Measurements from ENCODE around the gene DLG2.
"Not testable (repeated sequence)": the region's sequence is repeated elsewhere in the genome, so short reads cannot be mapped to it uniquely, and the experiment has no call there.

DLG2 gene

DNA sequence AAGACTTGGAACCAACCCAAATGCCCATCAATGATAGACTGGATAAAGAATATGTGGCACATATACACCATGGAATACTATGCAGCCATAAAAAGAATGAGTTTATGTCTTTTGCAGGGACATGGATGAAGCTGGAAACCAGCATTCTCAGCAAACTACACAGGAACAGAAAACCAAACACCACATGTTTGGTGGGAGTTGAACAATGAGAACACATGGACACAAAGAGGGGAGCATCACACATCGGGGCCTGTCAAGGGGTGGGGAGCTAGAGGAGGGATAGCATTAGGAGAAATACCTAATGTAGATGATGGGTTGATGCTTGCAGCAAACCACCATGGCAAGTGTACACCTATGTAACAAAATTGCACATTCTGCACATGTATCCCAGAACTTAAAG lies 397.4 kb downstream of the DLG2 start:
- not testable (repeated sequence) for DNase-seq (ENCODE audit: low read depth)

DNA sequence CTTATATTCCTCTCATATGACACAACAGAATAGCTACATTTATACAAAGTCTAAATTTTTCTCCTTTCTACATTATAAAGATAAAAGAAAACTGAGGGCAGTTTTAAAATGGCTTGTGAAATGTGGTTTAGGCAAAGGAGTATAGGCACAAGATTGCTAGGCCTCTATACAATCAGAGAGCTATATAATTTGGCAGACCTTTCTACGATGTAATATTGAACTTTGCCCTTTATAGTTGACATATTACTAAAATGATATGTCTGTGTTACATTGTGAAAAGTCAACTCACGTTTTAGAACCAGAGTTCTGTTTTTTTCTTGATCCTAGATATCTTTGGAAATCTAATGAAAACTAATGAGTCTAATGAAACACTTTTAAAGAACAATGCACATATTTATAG lies 430.2 kb downstream of the DLG2 start:
- DNase-seq (ENCODE audit: low read depth) = no peak

DNA sequence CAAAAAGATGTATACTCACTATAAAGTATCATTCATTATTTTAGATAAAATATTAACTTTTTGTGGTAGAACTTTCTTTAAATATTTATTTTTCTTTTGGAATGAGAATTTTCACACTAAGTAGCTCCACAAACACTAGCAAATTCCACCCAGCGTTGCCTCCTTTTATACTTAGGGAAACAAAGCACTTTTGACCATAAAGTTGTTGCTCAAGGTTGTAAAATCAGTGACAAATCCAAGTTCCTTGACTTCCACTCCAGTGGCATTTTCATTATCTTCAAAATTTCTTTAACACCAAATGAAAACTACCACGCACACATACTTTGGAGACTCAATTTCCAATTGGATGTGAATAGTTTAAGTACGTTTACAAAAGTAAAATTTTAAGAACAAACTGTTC lies 431.2 kb downstream of the DLG2 start:
- DNase-seq (ENCODE audit: low read depth) = no peak

DNA sequence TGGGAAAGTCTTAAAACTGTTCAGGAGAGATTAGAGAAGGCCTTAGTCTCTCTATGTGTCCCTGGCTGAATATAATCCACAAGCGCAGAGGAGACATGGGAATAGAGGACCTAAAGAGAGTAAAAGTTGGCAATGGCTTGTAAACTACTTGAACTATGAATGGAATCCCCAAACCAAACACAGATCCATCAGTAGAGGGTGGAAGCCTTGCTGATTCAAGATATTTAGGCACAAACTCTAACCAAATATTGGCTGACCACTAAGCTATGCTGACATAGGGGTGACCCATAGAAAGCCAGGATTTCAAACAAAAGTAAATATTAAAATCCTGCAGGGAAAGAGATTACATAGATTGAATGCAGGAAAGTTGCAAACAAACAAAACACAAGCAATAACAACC lies 439.2 kb downstream of the DLG2 start:
- DNase-seq (ENCODE audit: low read depth) = no peak

DNA sequence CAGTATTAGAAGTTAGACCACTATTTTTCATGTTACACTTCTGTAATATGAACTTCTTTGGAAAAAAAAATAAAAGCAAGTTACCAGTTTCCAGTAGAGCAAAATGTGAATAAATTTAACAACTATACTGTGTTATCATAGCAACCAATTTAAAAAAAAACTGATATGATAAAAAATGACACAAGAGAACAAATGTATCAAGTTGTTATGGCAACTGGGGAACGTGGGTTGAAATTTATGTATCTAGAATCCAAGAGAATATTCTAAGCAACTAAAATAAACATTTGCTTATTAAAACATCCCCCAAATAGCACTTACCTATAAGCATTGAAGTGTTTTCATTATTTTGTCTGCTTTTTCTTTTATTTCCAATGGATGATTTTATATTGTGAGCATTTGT lies 442.4 kb downstream of the DLG2 start:
- DNase-seq (ENCODE audit: low read depth) = no peak

DNA sequence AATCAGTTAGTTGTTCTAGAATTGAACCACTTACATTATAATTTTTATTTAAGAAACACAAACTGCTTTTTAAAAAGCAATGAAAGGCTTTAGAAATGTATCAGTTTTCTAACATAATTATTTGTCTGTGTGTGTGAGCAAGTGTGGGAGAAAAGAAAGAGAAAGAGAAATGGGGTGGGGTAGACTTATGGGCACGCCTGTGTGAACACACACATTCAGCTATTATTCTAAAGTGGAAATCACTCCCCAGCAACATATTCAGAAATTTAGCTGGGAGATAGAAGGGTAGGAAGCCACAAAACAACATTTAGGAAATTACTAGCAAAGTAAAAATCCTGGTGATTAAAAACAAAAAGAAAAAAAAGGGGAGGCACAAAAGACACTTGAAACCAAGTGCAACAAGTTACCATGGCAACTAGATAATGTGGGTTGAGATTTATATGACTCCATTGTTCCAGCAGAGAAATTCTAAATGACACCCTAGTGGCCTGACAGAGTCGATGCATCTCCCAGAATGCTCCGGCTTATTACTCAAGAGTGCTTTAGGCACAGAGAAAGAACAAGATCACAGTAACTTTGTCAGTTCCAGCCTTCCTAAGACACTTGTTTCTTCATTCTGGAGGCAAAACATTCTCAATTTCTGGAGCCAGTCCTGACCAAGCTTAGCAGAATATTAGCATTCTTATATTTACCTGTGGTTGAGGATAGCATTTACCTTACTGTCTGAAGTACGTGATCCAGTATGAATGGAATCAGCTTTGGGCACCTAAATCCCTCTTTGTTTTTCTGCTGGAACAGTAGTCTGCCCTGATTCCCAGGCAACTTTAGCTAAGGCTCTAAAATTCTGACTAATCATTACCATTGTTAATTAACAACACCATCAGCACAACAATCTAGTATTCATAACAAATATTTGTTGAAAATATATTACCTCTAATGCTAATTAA lies 444.4 kb downstream of the DLG2 start:
- DNase-seq (ENCODE audit: low read depth) = no peak

DNA sequence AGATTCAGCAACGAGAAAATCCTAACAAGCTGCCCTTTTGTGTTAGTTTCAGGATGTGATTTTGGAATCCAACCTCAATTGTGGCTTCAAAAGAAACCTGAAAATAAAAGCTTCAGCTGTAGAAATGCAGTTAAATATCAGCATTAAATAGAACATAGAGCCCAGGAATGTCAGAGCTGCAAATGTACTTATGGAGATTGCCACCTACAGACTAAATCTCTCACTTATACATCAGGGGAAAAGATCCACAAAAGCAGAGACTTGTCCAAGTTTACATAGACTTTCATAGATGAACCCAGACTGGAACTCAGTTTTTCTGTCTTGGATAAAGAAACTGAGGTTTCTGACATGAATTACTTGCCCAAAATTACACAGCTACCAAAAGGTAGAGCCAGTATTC lies 446.6 kb downstream of the DLG2 start:
- no peak for DNase-seq (ENCODE audit: low read depth)

DNA sequence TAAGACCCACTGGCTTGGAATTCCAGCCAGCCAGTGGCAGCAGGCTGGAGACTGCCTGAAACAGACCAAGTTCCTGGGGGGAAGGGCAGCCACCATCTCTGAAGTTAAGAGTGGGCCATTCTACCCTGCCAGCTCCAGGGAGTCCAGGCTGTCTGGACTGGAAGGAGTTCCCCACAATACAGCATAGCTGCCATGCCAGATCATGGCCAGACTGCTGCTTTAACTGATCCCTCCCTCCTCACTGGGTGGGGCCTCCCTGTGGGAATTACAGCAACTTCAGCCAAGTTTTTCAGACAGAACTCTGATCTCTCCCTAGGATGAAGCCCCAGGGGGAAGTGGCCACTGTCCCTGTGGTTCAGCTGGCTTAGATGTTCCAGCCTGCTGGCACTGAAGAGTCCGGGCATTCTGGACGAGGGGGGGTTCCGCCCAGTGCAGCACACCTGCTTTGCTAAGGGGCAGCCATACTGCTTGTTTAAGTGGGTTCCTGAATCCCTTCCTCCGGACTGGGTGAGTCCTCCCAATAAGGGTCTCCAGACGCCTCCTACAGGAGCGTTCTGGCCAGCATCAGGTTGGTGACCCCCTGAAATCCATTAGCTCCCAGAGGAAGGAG lies 455.4 kb downstream of the DLG2 start:
- DNase-seq (ENCODE audit: low read depth) = no peak

DNA sequence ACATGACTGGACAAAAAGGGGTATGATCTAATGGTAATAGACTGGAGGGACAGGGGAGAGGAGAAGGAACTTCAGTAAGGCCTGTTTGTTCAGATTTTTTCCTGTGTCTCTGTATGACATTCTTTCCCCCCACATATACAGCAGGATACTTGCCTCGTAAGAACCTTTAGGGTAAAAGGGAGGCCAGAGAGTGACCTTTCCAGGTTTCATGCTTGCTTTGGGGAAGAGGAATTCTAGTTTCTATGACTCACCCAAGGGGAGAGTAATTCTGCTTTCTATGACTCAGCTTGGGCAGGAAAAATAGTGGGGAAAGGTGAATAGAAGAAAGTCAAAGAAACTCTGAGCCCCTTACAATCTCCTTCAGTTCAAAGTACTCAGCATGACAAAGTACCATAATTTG lies 457.0 kb downstream of the DLG2 start:
- no peak for DNase-seq (ENCODE audit: low read depth)

DNA sequence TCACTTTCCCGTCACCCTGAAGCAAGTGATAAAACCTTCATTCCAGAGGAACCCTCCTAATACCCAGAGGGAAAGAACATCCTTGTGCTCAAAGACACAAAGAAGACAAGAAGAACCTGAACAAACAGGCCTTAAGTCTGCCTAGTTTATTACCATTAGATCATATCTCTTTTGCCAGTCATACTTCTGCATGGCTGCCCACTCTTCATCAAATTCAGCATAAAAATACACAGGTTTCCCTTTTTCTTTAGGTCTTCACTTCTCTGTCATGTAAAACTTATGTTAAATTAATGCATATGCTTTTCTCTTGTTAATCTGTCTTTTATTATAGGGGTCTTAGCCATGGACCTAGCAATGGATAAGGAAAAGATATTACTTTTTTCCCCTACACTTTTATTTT lies 459.7 kb downstream of the DLG2 start:
- no peak for DNase-seq (ENCODE audit: low read depth)

DNA sequence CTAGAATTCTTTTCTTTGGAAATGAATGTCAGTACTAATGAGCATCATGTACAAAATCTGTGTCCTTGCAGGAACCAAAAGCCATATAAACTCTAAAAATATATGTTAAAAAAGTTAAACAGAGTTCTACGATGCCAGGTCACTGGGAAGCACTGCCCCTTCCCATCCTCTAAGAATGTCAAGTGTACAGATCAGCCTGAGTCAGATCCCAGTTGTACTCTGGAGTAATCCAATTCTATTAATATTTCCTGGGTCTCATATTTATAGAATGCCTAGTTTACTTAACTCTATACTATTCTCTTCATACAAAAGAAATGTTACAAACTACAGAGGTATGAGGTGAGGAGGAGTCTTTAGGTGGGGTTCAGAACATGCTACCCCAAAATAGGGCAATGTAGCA lies 460.1 kb downstream of the DLG2 start:
- no peak for DNase-seq (ENCODE audit: low read depth)

DNA sequence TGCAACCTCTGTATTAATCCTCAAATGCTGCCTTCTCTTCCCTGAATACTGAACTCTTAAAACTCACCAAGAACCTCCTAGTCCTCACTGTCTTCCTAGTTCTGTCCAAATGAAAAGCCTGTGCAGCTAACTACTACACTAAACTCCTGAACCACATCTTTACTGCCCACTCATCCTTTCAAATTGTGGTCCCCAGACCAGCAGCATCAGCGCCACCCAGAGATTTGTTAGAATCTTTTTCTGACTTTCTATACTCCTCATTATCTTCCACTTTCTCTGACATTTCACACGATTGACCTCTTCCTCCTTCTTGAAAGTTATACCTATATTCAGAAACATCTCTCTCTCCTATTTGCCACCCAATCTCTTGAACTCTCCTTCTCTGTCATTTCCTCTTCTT lies 461.3 kb downstream of the DLG2 start:
- DNase-seq (ENCODE audit: low read depth) = no peak

DNA sequence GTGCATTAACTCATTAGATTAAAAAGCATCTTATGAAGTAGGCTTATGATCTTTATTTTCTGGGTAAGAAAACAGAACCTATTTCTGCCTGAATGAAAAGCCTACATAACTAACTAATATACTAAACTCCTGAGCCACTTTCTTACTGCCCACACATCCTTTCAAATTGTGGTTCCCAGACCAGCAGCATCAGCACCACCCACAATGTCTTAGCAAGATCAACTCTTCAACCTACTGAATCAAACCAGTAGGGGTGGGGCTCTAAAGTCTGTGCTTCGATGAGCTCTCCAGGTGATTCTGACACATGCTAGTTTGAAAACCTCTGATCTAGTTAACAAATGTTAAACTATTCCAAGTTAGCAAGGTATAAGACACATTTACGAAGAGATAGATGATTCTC lies 462.4 kb downstream of the DLG2 start:
- no peak for DNase-seq (ENCODE audit: low read depth)

DNA sequence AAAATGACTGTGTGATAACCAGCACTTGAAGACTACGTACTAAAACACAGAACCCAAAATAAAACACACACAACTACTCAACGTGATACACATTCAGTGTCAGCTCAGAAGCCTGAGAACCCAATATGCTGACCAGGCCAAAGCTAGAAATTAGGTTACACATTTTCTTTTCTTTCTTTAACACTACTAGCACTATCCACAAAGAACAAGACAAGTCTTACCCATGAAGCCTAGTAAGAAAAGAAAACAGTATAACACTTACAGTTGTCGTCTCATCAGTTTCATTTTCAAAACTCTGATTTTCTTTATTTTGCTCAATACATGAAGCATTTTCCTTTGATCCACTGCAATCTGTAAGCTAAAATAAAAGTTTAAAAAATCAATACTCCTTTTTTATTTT lies 472.9 kb downstream of the DLG2 start:
- no peak for DNase-seq (ENCODE audit: low read depth)

DNA sequence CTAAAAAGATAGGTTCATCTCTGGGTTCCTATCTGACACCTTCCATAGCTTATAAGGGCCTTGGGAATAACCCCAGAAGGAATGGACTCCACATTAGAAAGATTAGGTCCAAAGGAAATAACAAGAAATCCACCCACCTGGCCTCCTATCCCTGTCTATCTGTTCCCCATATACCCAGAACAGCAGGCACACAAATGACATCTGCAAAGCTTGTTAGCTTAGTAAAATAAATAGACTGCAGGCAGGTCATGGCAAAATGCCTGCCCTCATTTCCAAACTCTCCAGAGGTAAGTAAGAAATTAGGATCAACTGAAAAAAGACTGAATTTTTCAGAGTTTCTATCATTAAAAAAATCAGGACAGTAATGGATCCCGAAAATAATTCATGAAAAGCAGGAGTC lies 489.5 kb downstream of the DLG2 start:
- DNase-seq (ENCODE audit: low read depth) = no peak

DNA sequence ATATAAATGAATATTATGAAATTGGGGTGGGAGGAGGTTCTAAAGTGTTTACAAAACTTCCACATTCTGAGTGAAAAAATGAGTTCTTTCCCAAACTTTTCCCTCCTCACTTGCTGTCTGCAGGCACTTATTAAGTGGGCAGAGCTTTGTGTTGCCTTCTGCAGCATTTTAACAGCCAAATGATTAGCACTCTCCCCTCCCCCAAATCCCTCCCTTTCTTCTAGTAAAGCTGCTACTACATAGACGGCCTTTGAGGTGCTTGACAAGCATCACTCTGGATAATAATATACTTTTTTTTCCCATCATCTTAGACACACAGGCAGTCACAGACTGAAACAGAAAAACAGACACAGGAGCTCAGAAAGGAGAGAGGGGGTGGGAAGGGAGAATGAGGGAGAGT lies 493.5 kb downstream of the DLG2 start:
- DNase-seq (ENCODE audit: low read depth) = no peak

DNA sequence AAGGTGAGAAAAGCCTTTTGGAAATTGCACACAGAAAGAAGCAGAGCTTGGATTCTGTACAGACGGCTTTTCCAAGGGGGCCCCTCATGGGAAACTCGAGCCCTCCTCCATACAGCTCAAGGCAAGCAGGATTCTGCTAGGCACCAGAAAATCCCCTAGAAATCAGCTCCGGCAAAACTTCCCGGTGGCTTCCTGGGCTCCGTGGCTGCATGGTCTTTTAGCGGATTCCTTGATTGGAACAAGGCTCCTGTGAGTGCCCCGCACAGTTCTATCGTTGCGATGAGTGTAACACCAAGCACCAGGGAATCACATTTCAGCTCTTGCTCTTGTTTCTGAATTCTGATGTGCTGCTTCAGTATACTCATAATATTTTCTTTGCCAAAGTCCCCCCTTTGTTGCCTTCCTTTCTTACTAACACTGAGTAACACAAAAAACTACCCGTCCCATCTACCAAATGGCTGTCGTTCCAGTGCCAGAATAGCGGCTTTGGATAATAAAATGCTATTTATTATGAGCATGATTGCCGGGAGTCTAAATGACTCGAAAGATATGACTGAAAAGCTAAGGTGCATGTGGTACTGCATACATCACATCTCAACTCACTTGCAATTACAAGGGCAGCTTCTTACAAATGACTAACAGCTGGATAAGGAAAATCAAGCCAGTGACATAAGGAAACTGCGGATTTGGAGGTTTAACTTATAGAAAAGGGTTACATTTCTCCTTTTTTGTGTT lies 494.1 kb downstream of the DLG2 start:
- DNase-seq (ENCODE audit: low read depth) = no peak

DNA sequence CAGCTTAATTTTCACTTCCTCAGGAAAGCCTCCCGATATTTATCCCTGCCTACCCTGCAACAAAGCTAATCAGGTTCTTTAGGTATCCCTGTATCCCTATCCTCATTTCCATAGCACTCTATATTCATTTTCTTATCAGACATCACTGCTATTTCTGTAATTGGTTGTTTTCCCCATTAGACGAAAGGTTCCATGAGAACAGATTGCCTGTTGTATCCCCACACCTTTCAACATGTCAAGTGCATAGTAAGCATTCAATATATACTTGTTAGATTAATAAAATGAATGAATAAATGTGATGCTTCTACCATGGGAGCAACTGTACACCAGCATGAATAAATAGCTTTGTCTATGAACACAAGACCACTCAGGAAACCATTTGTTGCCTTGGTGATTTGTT lies 499.8 kb downstream of the DLG2 start:
- no peak for DNase-seq (ENCODE audit: low read depth)

DNA sequence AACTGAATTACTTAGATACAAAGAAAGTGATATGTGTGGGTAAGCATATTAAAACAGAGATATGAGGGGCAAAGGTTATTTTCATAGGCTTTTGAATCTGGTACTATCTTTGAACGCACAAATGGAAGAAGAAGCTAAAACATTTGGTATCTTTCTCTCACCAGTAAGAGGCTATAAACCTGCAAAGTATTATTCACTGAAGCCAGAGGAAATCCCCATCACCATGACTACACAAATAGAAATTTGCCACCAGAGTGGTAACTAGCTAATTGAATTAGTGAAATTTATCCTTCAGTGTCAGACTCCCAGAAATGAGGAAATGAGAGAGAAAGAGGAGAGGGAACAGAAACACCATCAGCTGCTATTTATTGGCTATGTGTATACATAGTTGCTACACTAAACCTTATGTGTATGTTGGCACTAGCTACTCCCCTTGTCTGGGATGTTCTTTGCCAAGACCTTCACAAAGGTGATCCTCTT lies 503.4 kb downstream of the DLG2 start:
- DNase-seq (ENCODE audit: low read depth) = no peak

DNA sequence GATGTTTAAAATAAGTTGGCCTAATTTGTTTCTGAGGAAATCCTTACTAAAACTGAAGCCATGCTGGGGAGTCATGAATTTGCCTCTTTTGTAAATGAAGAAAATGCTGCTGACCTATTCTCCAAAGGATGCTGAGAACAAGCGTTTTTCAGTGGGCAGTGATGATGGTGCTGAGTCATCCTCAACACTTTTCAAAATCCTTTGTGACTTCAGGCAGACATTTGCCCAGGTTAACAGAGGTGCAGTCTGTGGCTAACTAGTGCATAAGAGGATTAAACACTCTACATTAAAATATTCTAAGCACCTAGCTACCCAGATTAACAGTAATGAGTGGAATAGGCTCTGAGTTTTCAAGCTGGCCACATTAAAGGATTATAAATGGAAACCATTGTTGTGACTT lies 509.0 kb downstream of the DLG2 start:
- no peak for DNase-seq (ENCODE audit: low read depth)

DNA sequence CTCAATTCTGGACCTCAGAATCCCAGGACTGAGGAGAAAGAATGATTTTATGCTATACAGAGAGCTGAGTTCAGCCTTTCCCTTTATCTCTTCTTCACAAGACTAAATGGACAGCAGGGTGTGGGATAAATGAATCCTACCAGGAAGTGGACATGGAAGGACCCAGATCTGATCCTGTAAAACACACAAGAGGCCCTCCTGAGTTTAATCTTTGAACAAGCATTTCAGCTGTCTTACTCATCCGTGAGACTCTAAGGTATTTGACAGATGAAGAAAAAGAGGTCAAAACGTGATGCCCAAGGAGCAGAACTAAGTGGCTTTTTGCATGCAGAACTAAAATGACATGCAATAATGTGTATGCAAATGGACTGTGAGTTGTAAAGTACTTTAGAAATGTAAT lies 511.3 kb downstream of the DLG2 start:
- no peak for DNase-seq (ENCODE audit: low read depth)

DNA sequence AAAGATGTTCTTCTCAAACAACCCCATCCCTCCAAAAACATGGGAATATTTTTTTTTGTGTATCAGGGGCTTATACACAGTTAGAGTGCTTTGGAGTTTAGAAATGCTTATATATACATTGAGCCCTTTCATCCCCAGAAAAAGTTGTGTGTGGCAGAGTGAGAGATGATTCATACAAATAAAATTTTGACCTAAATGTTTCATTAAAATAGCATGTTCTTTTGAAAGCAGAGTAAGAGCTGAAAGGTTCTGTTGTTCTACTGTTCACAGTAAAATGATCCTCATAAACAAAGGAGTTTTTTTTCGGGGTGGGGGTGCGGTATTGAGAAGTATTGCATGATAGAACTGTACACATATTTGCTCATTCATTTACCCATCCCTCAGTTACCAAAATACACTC lies 512.4 kb downstream of the DLG2 start:
- DNase-seq (ENCODE audit: low read depth) = no peak

DNA sequence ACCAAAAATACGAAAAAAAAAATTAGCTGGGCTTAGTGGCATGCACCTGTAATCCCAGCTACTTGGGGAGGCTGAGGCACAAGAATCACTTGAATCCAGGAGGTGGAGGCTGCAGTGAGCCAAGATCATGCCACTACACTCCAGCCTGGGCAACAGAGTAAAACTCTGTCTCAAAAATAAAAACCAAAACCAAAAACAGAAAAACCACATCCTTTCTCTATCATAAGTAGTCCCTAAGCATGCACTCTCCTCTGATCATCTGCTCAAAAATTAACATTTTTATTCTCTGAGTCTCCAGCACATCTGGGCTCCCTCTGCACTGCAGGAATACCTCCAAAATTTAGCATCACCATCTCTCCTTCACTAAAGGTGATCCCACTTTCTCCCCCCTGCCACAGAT lies 516.9 kb downstream of the DLG2 start:
- not testable (repeated sequence) for DNase-seq (ENCODE audit: low read depth)
